Smooth muscle cell of the brain vasculature (primary cell): Measurements from ENCODE around the gene LRRN4CL.
"Not testable (repeated sequence)": the region's sequence is repeated elsewhere in the genome, so short reads cannot be mapped to it uniquely, and the experiment has no call there.

Experiments
- DNase-seq: peaks from one replicate; pipeline ENCODE4 v3.0.0-alpha.2; 2012; ENCODE audit warnings: low read depth, low spot score

The LRRN4CL gene

DNA sequence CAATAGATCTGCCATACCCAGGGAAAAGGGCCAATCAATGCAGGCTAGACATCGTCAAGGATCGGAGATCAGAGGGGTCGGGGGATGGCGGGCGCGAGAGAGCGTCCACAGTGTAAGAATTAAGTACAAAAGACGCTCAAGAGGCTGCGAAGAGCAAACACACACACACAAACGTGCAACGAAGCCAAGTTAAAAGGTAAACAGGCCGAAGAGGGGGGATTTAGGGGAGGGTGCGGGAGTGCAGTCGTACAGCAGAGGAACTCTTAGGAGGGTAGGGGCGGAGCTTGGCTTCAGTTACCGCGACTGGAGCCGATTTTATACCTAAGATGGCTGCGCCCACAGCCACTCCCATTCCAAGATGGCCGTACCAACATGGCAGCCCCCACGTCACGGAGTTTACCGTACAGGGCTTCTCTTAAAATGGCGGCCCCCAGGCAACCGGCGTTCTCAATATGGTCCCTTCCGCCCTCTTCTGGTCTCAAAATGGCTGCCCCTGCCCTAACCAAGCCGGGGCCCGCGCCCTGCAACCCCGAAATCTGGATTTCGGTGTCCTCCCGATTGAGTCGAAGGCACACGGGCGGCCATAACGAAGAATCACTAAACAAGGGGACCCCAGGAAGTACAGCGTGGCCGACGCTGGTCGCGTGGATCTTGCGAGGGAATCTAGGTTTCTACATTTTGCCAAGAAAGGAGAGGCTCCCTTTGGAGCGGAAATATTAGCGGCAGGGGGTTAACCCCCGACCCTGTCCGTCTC, 20.1 kb upstream of the LRRN4CL start:
- peak; percentile 96 for DNase-seq

DNA sequence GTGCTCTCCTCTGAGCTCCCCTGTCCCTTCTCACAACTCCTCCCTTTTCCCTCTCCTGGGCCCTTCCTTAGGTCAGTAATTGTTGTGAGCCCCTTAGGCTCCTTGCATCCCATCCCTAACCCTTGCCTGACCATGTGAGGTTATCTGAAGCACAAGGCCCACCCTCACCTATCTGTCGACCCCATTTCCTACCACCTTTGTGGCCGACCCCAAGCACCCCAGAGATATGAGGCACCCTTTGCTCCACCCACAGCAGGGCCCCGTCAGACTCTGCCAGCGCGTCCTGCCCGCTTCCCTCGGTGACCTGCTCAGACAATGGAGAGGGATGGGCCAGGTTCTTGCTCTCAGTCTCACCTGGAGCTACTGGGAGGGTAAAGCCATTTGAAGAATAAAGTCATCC, 19.5 kb upstream of the LRRN4CL start:
- no peak for DNase-seq

DNA sequence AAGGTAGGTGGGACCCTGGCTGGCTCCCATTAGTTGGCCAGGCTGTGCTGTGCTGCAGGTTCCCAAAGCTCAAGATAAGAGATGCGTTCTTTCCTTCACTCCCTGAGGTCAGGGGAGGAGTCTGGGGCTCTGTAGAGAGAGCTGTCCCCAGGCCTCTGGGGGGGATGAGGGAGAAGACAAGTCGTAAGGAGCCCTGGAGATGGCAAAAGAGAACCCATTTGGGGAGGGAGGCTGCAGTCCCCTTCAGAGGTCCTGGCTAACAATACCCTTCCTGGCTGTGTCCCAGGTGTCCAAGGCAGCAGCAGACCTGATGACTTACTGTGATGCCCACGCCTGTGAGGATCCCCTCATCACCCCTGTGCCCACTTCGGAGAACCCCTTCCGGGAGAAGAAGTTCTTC, 19.1 kb upstream of the LRRN4CL start:
- DNase-seq, result no peak

DNA sequence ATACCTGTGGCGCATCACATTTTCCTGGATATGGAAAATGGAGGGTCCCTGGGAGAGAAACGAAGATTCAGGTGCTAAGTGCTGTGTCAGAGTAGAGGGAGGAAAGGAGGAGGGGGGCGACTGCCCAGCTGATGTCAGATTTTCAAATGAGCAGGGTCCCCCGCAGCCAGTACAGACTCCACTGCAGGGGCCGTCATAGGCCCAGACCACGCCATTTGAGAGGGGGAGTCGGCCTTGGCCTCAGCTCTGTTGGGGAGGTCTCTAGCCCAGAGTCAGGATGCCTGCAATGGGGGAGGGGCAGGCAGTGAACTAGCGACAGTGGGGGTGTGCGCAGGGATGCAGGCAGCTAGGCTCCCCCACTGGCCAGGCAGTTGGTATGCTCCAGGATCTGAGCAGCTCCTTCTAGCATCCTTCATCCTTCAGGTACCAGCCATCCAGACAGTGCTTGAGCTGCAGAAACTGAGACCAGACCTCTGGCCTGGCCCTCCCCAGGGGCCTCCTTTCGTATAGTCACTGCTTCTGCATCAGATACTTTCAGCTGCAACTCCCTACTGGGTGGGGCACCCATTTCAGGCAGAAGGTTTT, 18.0 kb upstream of the LRRN4CL start, which contains the start of the genes BSCL2 and GNG3:
Gene BSCL2 (minus strand): TSS at position 148 of the 585 bp plus-strand sequence. CDS start 229 bp downstream, outside the sequence.
Gene GNG3 (plus strand): TSS at position 400 of the 585 bp plus-strand sequence. CDS start 620 bp downstream, outside the sequence.
- no peak for DNase-seq

- DNase-seq, result no peak
Measured at GRCh38 chr11:62706850-62707247, 17.5 kb upstream of the LRRN4CL start.

- DNase-seq, result peak; percentile 73
Measured at GRCh38 chr11:62705880-62706849, 16.8 kb upstream of the LRRN4CL start.

GRCh38 chr11:62705413-62705812, 16.1 kb upstream of the LRRN4CL start:
- no peak for DNase-seq

- DNase-seq, result not testable (repeated sequence)
Measured at GRCh38 chr11:62703921-62704320, 14.6 kb upstream of the LRRN4CL start.

GRCh38 chr11:62702246-62702645, 12.9 kb upstream of the LRRN4CL start:
- DNase-seq, result no peak

DNA sequence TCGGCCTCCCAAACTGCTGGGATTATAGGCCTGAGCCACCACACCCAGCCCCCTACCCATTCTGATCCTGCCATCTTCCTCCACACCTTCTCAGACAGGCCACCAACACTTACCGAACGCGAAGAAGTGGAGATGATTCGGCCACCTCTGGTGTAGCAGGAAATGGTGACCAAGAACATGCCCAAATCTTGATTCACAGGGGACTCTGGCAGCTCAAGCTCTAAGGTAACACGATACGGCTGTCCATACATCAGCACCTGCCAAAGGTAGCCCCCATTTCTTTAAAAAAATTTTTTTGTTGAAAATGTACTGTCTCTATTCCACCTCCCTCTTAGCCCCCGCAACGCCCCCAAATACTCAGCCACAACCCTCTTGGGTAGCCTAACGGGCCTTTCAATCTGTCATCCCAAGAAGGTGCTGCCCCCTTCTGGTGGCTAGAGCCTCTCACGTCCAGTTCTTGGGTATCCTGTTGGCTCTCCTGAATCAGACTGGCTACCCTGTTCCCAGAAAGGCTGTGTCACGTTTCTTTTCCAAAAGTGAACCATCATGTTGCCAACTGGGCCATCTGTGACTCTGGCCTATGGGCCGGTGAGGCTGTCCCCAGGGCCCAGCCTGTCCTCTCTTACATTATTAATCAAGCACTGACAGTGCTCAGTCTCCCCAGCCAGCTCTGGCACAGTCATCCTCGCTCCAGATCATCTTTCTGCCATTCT, 5.3 kb upstream of the LRRN4CL start:
- DNase-seq, result no peak

- not testable (repeated sequence) for DNase-seq
Measured at GRCh38 chr11:62693624-62694023, 4.3 kb upstream of the LRRN4CL start.

DNA sequence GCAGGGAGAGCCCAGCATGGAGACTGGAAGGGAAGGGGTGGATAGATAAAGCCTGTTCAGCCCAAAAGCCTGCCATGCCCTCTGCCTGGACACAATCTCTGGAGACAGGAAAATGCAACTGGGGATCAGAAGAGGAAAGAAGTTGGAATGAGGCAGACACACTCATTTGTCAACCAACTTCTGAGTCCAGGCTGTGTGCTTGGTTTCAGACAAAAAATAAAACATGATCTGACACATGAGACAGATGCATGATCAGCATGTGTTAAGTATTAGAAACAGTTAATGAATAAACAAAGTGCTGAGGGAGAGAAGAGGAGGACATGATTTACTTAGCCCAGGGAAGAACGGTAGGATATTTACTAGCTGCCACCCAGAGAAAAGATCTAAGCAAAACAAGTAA, 839 bp downstream of the LRRN4CL start:
- no peak for DNase-seq

- no peak for DNase-seq
Measured at GRCh38 chr11:62687508-62688396, 1.6 kb downstream of the LRRN4CL start.

DNA sequence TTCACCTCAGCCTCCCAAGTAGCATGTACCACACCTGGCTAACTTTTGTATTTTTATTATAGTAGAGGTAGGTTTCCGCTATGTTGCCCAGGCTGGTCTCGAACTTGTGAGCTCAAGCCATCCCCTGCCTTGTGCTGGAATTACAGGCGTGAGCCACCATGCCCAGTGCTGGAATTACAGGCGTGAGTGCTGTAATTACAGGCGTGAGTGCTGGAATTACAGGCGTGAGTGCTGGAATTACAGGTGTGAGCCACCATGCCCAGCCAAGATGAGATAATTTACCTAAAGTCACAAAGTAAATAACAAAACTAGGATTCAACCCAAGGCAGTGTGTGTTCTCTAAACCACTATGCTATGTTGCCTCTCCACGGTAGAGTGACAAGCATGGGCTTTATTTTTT, 6.8 kb downstream of the LRRN4CL start:
- no peak for DNase-seq

- DNase-seq, result no peak
Measured at GRCh38 chr11:62680825-62681240, 8.5 kb downstream of the LRRN4CL start.

GRCh38 chr11:62678770-62679696, 10.3 kb downstream of the LRRN4CL start, which contains the start of gene UBXN1:
Gene UBXN1 (minus strand): TSS chr11:62679073. CDS start chr11:62678923, 150 bp downstream.
- peak; percentile 68 for DNase-seq

GRCh38 chr11:62678433-62678769, 10.9 kb downstream of the LRRN4CL start:
- no peak for DNase-seq

DNA sequence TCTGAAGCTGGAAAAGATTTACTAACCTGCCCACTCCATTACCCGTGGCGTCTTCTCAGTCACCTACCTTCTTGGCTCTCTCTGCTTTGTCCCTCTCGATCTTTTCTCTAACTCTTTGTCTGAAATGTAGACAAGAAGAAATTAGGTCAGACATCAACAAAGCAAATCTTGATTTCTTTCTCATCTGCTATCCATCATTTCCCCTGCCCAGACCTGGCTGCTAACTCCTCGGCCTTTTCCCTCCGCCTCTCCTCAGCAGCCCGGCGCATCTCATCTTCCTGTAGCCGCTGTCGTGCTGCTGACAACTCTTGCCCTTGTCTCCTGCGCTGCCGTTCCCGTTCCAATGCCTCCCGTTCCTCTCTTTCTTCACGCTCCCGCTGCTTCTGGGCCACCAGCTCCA, 11.6 kb downstream of the LRRN4CL start:
- no peak for DNase-seq

DNA sequence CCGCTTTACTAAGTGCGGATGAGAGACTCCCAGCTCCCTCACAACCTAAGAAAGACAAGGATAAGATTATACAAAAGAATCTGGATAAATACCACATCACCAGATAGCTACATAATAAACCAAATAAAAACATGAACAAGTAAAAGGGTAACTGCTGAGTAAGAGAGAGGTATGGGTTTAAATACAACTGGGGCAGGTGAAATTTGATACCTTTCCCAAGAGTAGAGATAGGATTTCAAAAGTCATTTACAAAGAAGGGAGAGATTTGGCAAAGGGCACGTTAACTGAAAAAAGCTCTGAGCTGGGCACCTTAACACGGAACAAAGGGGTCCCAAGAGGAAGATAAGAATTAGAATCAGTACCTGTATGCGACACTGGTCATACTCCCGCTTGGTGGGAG, 12.2 kb downstream of the LRRN4CL start:
- no peak for DNase-seq
